ENCODE measurements around the gene CISTR.
"Not testable (repeated sequence)": the region's sequence is repeated elsewhere in the genome, so short reads cannot be mapped to it uniquely, and the experiment has no call there.

Gene CISTR

DNA sequence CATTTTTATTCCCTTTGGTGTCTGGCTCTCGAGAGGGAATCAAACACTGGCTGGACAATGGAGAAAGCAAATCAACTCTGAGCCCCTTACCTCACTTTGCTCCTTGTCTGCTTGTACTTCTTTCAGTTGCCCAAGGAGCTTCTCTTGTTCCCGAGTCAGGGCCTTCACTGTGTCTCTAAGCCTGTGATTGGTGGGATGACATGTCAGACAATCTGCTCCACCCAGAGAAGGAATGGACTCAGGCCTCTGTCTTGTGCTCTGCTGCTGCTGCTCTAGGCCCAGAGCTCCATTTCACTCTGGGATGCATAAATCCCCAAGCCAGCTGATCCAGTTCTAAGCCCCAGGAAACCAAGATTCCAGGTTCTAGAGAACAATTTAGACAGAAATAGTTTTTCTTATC is 32.1 kb downstream of the CISTR start:
- DNase-seq (ENCODE audit: low read depth in 2 of 2) = no peak

GRCh38 chr12:53718567-53718966 is 33.2 kb downstream of the CISTR start:
- DNase-seq (ENCODE audit: low read depth in 2 of 2) = not testable (repeated sequence)

- DNase-seq (ENCODE audit: low read depth in 2 of 2) = no peak
These were observed 34.5 kb downstream of the CISTR start for GRCh38 chr12:53717319-53717718.

DNA sequence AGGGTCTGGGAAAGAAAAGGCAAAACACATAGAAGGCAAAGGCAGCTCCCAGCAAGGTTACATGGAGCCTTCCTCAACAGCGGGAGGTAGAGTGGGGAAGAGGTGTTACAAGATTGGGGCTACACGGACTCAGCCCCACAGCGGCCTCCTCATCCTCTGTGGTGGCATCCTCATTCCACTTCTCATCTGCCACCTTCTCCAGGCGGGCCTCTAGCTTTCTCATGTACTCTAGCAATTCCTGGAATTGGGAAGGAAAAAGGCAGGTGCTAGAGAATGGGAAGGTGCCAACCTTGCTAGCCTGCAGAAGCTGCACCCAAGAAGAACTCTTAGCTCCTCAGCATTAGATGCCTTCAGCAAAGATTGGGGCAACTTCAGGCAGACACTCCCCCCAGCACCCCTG is 37.8 kb downstream of the CISTR start:
- no peak for DNase-seq (ENCODE audit: low read depth in 2 of 2)

DNA sequence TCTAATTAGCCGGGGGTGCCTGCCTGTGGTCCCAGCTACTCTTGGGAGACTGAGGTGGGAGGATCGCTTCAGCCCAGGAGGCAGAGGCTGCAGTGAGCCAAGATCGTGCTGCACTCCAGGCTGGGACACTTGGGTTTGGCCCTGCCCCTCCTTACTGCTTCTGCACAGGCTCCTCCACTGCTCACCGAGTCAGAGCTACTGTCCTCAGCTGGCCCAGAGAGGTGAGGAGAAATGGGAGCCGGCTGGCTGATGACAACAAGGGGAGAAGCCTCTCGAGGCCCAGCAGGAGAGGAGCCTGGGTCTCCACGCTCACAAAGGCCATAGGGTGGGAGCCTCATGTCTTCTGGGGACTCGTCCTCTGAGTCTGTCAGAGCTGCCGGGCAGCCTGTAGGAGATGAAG is 38.3 kb downstream of the CISTR start:
- DNase-seq (ENCODE audit: low read depth in 2 of 2) = no peak

DNA sequence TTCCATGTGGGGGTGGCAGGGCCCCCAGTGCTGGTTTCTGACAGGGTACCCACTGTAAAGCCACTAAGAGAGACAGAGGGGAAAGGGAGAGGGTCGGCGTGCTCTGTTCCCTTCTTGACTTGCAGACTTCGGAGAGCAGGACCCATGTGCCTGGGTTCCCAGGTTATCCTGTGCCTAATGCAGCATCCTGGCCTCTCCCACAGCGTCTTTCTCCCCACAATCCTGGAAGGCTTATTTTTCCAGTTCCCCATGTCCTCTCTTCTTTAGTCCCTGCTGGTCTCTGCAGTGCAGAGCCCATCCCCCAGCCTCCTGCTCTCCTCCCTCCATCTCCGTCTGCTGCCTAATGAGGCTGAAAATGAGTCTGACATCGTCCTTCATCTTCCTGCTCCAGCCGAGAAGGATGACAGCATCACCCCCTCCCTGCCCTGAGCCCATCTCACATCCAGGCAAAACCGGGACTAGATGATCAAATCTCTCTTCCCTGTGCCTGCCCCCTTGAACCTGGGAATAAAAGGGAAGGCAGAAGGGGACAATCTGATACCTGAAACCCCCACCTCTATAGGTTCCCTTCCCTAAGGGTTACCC is 39.6 kb downstream of the CISTR start:
- DNase-seq (ENCODE audit: low read depth in 2 of 2) = no peak

GRCh38 chr12:53710091-53710490 is 41.7 kb downstream of the CISTR start:
- no peak for DNase-seq (ENCODE audit: low read depth in 2 of 2)

DNA sequence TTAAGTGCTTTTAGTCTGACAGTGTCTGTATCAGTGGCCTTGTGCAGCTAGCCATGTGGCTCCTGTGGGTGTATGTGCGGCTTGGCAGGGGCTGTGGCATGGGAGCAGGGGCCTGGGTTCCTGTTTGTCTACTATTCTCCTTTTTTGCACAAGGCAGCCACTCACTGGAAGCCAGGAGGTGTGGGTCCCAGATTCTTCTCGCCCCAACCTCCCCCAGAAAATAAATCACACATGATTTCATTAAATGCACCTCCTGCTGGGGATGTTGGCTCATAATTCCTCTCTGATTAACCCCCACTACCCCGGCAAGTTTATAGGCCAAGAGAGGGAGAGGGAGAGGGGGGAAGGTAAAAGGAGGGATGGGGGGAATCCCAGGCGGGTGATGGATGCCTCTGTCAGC is 42.1 kb downstream of the CISTR start:
- no peak for DNase-seq (ENCODE audit: low read depth in 2 of 2)

DNA sequence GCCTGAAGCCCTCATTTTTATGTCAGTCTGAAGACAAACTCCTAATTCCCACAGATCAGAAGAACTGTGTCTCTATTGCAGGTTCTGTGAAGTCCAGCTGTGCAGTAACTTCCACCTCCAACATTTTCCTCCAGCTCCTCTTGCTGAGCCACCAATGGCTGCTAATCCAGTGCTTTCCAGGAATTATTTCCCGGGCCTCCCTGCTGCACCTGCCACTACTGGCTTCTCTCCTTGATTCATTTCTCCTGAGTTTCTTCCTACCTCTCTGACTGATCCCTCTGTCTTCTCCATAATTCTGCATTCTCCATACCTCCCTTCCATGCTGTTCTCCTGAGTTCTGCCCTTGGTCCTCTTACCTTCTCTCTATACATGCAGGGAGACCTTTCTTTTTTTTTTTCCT is 45.7 kb downstream of the CISTR start:
- DNase-seq (ENCODE audit: low read depth in 2 of 2) = no peak

DNA sequence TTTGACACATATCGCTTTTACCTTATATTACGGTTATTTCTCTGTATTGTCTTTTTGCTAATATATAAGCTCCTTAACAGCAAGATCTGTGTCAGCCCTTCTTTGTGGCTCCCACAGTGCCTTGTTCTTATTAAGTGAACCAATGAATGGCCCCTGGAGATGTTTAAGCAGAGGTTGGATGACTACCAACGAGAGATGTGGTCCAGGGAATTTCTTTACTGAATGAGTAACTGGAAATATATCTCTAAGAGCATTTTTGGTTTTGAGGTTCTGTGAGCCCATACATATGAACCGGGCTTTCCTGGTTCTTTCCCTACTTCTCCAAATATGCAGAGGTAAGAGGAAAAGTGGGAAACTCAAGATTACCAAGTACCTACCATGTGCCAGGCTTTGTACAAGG is 48.0 kb downstream of the CISTR start:
- no peak for DNase-seq (ENCODE audit: low read depth in 2 of 2)

GRCh38 chr12:53701518-53702264 is 50.1 kb downstream of the CISTR start:
- DNase-seq (ENCODE audit: low read depth in 2 of 2) = peak; percentile 50 to 51

DNA sequence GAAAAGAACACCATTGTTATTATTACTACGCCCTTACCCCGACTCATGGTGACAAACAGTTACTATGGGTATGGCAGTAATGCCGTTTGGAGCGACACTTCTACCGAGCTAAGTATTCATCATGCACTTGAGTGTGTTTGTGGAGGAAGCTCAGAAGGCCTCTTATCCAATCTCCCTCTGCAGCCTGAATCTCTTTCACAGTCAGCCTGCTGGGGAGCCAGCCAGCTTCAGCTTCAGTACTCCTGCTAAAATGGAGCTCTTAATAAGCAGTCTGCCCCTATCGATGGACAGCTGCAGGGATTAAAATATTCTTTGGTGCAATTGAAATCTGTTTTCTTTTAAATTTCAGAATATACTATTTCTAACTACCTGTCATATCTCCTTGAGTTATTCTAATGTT is 51.2 kb downstream of the CISTR start:
- DNase-seq (ENCODE audit: low read depth in 2 of 2) = no peak

DNA sequence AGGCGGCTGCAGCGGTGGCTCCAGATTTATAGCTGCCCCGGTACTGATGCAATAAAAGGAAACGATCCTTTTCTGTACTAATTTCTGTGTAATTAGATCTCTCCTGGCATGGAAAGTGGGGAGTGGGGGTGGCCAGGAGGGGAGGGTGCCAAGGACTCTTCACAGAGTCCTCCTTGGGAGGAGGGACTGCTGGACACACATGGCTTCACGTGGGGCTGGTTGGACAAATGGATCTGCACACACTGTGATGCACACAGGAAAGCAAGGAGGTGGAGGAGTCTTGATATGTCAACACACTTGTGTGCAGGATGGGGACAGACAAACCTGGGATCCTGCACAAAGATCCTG is 52.1 kb downstream of the CISTR start:
- no peak for DNase-seq (ENCODE audit: low read depth in 2 of 2)

- no peak for DNase-seq (ENCODE audit: low read depth in 2 of 2)
These were observed 52.7 kb downstream of the CISTR start for GRCh38 chr12:53698948-53699677.

GRCh38 chr12:53696655-53697331 is 55.0 kb downstream of the CISTR start:
- no peak for DNase-seq (ENCODE audit: low read depth in 2 of 2)

Data from stimulated activated CD8-positive, alpha-beta memory T cell treated with anti-CD3 and anti-CD28 coated beads, Interleukin-15, amount 100 ng/mL, for 48 hours (primary cell).